ENCODE results near the gene LZTR1.
"Not testable (repeated sequence)": the region's sequence is repeated elsewhere in the genome, so short reads cannot be mapped to it uniquely, and the experiment has no call there.

LZTR1 gene

GRCh38 chr22:21047035-21047661, 65.1 kb downstream of the LZTR1 start:
- no peaks in the 10 kb centered on the region for H3K9me3 ChIP-seq (ENCODE audit: severe bottlenecking)
- no peaks in the 10 kb centered on the region for H3K36me3 ChIP-seq
- no peak for DNase-seq
- no peaks in the 10 kb centered on the region for H3K27me3 ChIP-seq (ENCODE audit: insufficient read depth, low read depth, severe bottlenecking)
- no peak overlapping the region for H3K27ac ChIP-seq
- H3K4me3 ChIP-seq (ENCODE audit: low read depth, low read length): no peak overlapping the region
- no peak for TF ChIP-seq CTCF (IDR thresholded peaks at IDR 0.05; ENCODE audit: low read depth, low read length)

- Histone ChIP-seq H3K27ac (no peak overlapping the region), H3K9me3 (ENCODE audit: severe bottlenecking) (no peaks in the 10 kb centered on the region), H3K4me3 (ENCODE audit: low read depth, low read length) (no peak overlapping the region), H3K27me3 (ENCODE audit: insufficient read depth, low read depth, severe bottlenecking) (no peaks in the 10 kb centered on the region), H3K36me3 (no peaks in the 10 kb centered on the region)
- TF ChIP-seq CTCF (IDR thresholded peaks at IDR 0.05; ENCODE audit: low read depth, low read length): no peak
- no peak for DNase-seq
Measured at GRCh38 chr22:21047730-21048129, 65.6 kb downstream of the LZTR1 start.

- H3K27ac ChIP-seq; H3K27me3 ChIP-seq (ENCODE audit: insufficient read depth, low read depth, severe bottlenecking); H3K36me3 ChIP-seq; DNase-seq; H3K9me3 ChIP-seq (ENCODE audit: severe bottlenecking); H3K4me3 ChIP-seq (ENCODE audit: low read depth, low read length): not testable (repeated sequence)
Measured at GRCh38 chr22:21048448-21048847, 66.4 kb downstream of the LZTR1 start.
